HG03521 (cell line): ENCODE data around the gene PHKG2.

Source experiments
- ATAC-seq: cut with Tn5 transposase; IDR thresholded peaks from one replicate; pipeline ENCODE4 v1.9.1; 2021; ENCODE audit warnings: mild to moderate bottlenecking, moderate library complexity; ENCODE audit not compliant: unreplicated experiment

The PHKG2 gene

GRCh38 chr16:30728321-30728720 is 19.9 kb upstream of the PHKG2 start:
- ATAC-seq: no peak

- no peak for ATAC-seq
Measured at GRCh38 chr16:30728899-30729672, 19.1 kb upstream of the PHKG2 start.

- no peak for ATAC-seq
Measured at GRCh38 chr16:30731411-30731810, 16.8 kb upstream of the PHKG2 start.

GRCh38 chr16:30736995-30737793 is 11.0 kb upstream of the PHKG2 start:
- no peak for ATAC-seq

GRCh38 chr16:30737794-30738648 is 10.2 kb upstream of the PHKG2 start:
- no peak for ATAC-seq

GRCh38 chr16:30738984-30739951 is 9.0 kb upstream of the PHKG2 start:
- no peak for ATAC-seq

GRCh38 chr16:30740364-30741251 is 7.6 kb upstream of the PHKG2 start:
- ATAC-seq: no peak

- no peak for ATAC-seq
Measured at GRCh38 chr16:30741461-30741914, 6.7 kb upstream of the PHKG2 start.

GRCh38 chr16:30743716-30744115 is 4.5 kb upstream of the PHKG2 start:
- ATAC-seq: no peak

- ATAC-seq: no peak
Measured at GRCh38 chr16:30744183-30744582, 4.0 kb upstream of the PHKG2 start.

GRCh38 chr16:30745082-30745481 is 3.1 kb upstream of the PHKG2 start:
- ATAC-seq: no peak

- no peak for ATAC-seq
Measured at GRCh38 chr16:30746638-30747175, 1.5 kb upstream of the PHKG2 start.

GRCh38 chr16:30747331-30747730 is 894 bp upstream of the PHKG2 start:
- ATAC-seq: no peak

GRCh38 chr16:30748634-30749445 is 615 bp downstream of the PHKG2 start:
- no peak for ATAC-seq

GRCh38 chr16:30750201-30750600 is 2.0 kb downstream of the PHKG2 start:
- ATAC-seq: no peak

- ATAC-seq: no peak
Measured at GRCh38 chr16:30750876-30751465, 2.7 kb downstream of the PHKG2 start.

GRCh38 chr16:30753596-30753995 is 5.4 kb downstream of the PHKG2 start:
- ATAC-seq: no peak
